Heart left ventricle (tissue), 16 donors: ENCODE measurements around the gene OBI1. TPM values are rescaled to one million over a fixed set of nuclear protein-coding genes. Genes with fewer than 3 reads are reported as not detected.
A peak's percentile ranks its signal among the peaks of the same experiment; 100 is the strongest.

Experiments used
- ATAC-seq, 4 donors: fragments of 200-7000 bp; cut with Tn5 transposase; one replicate each; pipeline ENCODE4 v1.9.1; 2020 to 2022; ENCODE audit warnings: moderate library complexity in 4 of 4, mild to moderate bottlenecking in 3 of 4, moderate number of reproducible peaks in 1 of 4
- DNase-seq, 5 donors: peaks; one replicate each; pipeline ENCODE4 v3.0.0-alpha.2; 2020
- H3K27ac ChIP-seq, 12 donors: fragments of 200-600 bp; sonication (generic) in 4 of 12; one replicate each; pipeline versions ENCODE4 v1.5.0 to v1.8.0; 2016 to 2022; ENCODE audit warnings: mild to moderate bottlenecking in 2 of 12
- H3K27me3 ChIP-seq, 9 donors: fragments of 200-600 bp; sonication (generic) in 2 of 9; one replicate each; pipeline versions ENCODE4 v1.5.1 to v1.8.0; 2016 to 2022; ENCODE audit warnings: mild to moderate bottlenecking in 3 of 9
- H3K36me3 ChIP-seq, 9 donors: fragments of 200-600 bp; sonication (generic) in 2 of 9; one replicate each; pipeline versions ENCODE4 v1.5.0 to v1.8.0; 2018 to 2022; ENCODE audit warnings: mild to moderate bottlenecking in 2 of 9
- H3K4me1 ChIP-seq, 12 donors: fragments of 200-600 bp; sonication (generic) in 4 of 12; one replicate each; pipeline versions ENCODE4 v1.5.0 to v1.8.0; 2016 to 2022; ENCODE audit warnings: mild to moderate bottlenecking in 3 of 12
- H3K4me3 ChIP-seq, 12 donors: fragments of 200-600 bp; sonication (generic) in 4 of 12; one replicate each; pipeline versions ENCODE4 v1.5.0 to v1.8.0; 2017 to 2022; ENCODE audit warnings: mild to moderate bottlenecking in 9 of 12, moderate library complexity in 4 of 12
- H3K9me3 ChIP-seq, 12 donors: fragments of 200-600 bp; sonication (generic) in 4 of 12; one replicate each; pipeline versions ENCODE4 v1.5.0 to v1.8.0; 2016 to 2022; ENCODE audit warnings: mild to moderate bottlenecking in 1 of 12
- CTCF ChIP-seq, 12 donors: fragments of 200-600 bp; sonication (generic) in 4 of 12; IDR thresholded peaks; one replicate each; pipeline versions ENCODE4 v1.5.0 to v1.8.0; 2018 to 2022; ENCODE audit warnings: antibody characterized with exemption in 12 of 12, mild to moderate bottlenecking in 5 of 12
- POLR2A ChIP-seq, 2 donors: fragments of 450-650 bp; IDR thresholded peaks; one replicate each; pipeline ENCODE4 v1.6.1; 2017; ENCODE audit warnings: antibody characterized with exemption in 2 of 2, mild to moderate bottlenecking in 2 of 2, moderate library complexity in 2 of 2
- WGBS, 4 donors: extraction: QIAGEN DNeasy Blood & Tissue Kit in 2 of 4; methylation state at CpG; one replicate each; pipeline versions ENCODE4 v1.1.5 to v1.1.7; 2013 to 2018; 5-methylcytosine and 5-hydroxymethylcytosine counted together
- intact Hi-C, 10 donors: fragments of 100-400 bp; cut with DNase I; formaldehyde crosslinking; loops; one replicate each; pipeline versions ENCODE4 v1.11.1 to v1.14.2; 2022
- polyA plus RNA-seq, 2 donors: library from polyadenylated mRNA; stranded (reverse); fragments of 200-250 nt; gene quantifications; one replicate each; pipeline ENCODE4 v1.2.3, GENCODE V29; 2013
- total RNA-seq, 9 donors: library from RNA; depleted of rRNA in 2 of 9; stranded (reverse); fragments of >200 nt in 2 of 9; fragmentation: NEBNext Ultra II Directional in 3 of 9; extraction: Animal tissue kit (Norgen Biotek cat#: 25700) in 3 of 9; gene quantifications; one replicate each; pipeline versions ENCODE4 v1.1.0 to v1.2.4, GENCODE V29; 2016 to 2023
- donor health status: ischemic (EF 13 %, LVEDD 7.1; RV severe dilation, severe dysfunction).
- donor health status: healthy with polysubstance abuse.
- donor health status: DM: no; HTN: yes; CAD: no.
- donor health status: DM: no; HTN: no; CAD: no.
- donor health status: ischemic (EF 25% LVEDD 6.9; RV normal size, moderate dysfunction).
- donor health status: ischemic (EF 25% LVEDD 5.7; RV mildly dilated, moderate dysfunction).
- donor health status: healthy.
- donor health status: DM: yes; HTN: yes; CAD: no.
- donor health status: ischemic (EF 35%, LVEDD 5.7; RV mildly dilated, moderate dysfunction).
- donor health status: nonischemic (EF 11% LVEDD 7.7; RV severe dilation, severe dysfunction).
- donor health status: DM: yes; HTN: yes; CAD: no.
- donor health status: PGD.
- donor health status: ischemic (EF 29% LVEDD 5.4; RV normal size, mild dysfunction).
- donor health status: nonischemic (EF 23%, LVEDD 6.1; RV moderate dilation, normal function).

The OBI1 gene
- total and polyA plus RNA-seq, 11 donors = 2.4 to 12.3 (median 9.7) TPM

GRCh38 chr13:78596736-78597601, 62.0 kb downstream of the OBI1 start:
- H3K4me3 ChIP-seq = peak overlapping the region in 2 of 12 donors; percentile 3 to 40
- TF ChIP-seq POLR2A (IDR thresholded peaks at IDR 0.05) = no peak
- no peak for TF ChIP-seq CTCF (IDR thresholded peaks at IDR 0.05)
- peaks cover 83 to 98% (median 97%) of the 10 kb centered on the region in 9 donors for H3K27me3 ChIP-seq

GRCh38 chr13:78596399-78596735, 62.6 kb downstream of the OBI1 start:
- Histone ChIP-seq H3K27me3 (peaks cover 81 to 100% (median 100%) of the 10 kb centered on the region in 9 donors), H3K27ac (no peak overlapping the region), H3K4me1 (peaks cover 0 to 24% (median 12%) of the 10 kb centered on the region in 12 donors), H3K36me3 (no peaks in the 10 kb centered on the region), H3K4me3 (peak overlapping the region in 7 of 12 donors; percentile 3 to 40 (median 18)), H3K9me3 (no peaks in the 10 kb centered on the region)
- DNase-seq (peak in 1 of 5 donors; percentile 51), ATAC-seq (no peak)
- 2 to 7% (median 4%) methylated on average over 18 to 22 of the region's 22 CpGs for WGBS, 4 donors
- intact Hi-C loops = no loop called here
- TF ChIP-seq POLR2A (IDR thresholded peaks at IDR 0.05) = no peak
- TF ChIP-seq CTCF (IDR thresholded peaks at IDR 0.05) = no peak

More at GRCh38 chr13:78596736-78597601, 62.0 kb downstream of the OBI1 start:
- H3K4me1 ChIP-seq = peaks cover 0 to 28% (median 15%) of the 10 kb centered on the region in 12 donors
- H3K36me3 ChIP-seq = no peaks in the 10 kb centered on the region
- no peak for ATAC-seq
- H3K27ac ChIP-seq = no peak overlapping the region
- intact Hi-C loops = no loop called here
- DNase-seq = peak in 1 of 5 donors; percentile 36
- WGBS, 4 donors = 4 to 10% (median 7%) methylated on average over 50 of the region's 50 CpGs
- no peaks in the 10 kb centered on the region for H3K9me3 ChIP-seq

GRCh38 chr13:78595495-78596398, 63.2 kb downstream of the OBI1 start:
- no peaks in the 10 kb centered on the region for H3K9me3 ChIP-seq
- no peaks in the 10 kb centered on the region for H3K36me3 ChIP-seq
- DNase-seq = peak in 1 of 5 donors; percentile 46
- TF ChIP-seq POLR2A (IDR thresholded peaks at IDR 0.05) (no peak), CTCF (IDR thresholded peaks at IDR 0.05) (no peak)
- H3K27ac ChIP-seq = no peak overlapping the region
- H3K4me3 ChIP-seq = peak overlapping the region in 8 of 12 donors; percentile 3 to 40 (median 18)
- peaks cover 80 to 100% (median 100%) of the 10 kb centered on the region in 9 donors for H3K27me3 ChIP-seq
- intact Hi-C loops = no loop called here
- H3K4me1 ChIP-seq = peaks cover 0 to 21% (median 9%) of the 10 kb centered on the region in 12 donors
- 3 to 6% (median 4%) methylated on average over 54 to 65 of the region's 65 CpGs for WGBS, 4 donors
- peak in 1 of 4 donors; percentile 45 for ATAC-seq
